GM18517 (cell line): ENCODE data around the gene HBA2.
"Not testable (repeated sequence)": the region's sequence is repeated elsewhere in the genome, so short reads cannot be mapped to it uniquely, and the experiment has no call there.

ENCODE experiments used
- ATAC-seq: cut with Tn5 transposase; IDR thresholded peaks from one replicate; pipeline ENCODE4 v1.9.1; 2021; ENCODE audit warnings: mild to moderate bottlenecking, moderate library complexity; ENCODE audit not compliant: unreplicated experiment

HBA2 gene

GRCh38 chr16:172374-172941 lies at the start of gene HBA2:
Gene HBA2 (plus strand): TSS chr16:172876. CDS start chr16:172913, 37 bp downstream.
- ATAC-seq = not testable (repeated sequence)

GRCh38 chr16:123558-124350 lies 48.9 kb upstream of the HBA2 start:
- ATAC-seq = not testable (repeated sequence)

- no peak for ATAC-seq
Measured at GRCh38 chr16:125011-125410, 47.7 kb upstream of the HBA2 start.

- no peak for ATAC-seq
Measured at GRCh38 chr16:129075-129474, 43.6 kb upstream of the HBA2 start.

- ATAC-seq = no peak
Measured at GRCh38 chr16:130533-131173, 42.0 kb upstream of the HBA2 start.

- ATAC-seq = no peak
Measured at GRCh38 chr16:132120-132519, 40.6 kb upstream of the HBA2 start.

GRCh38 chr16:133716-134115 lies 39.0 kb upstream of the HBA2 start:
- no peak for ATAC-seq

GRCh38 chr16:138049-138417 lies 34.6 kb upstream of the HBA2 start:
- ATAC-seq = no peak

- no peak for ATAC-seq
Measured at GRCh38 chr16:140175-140857, 32.4 kb upstream of the HBA2 start.

- no peak for ATAC-seq
Measured at GRCh38 chr16:142405-142967, 30.2 kb upstream of the HBA2 start.

- ATAC-seq = no peak
Measured at GRCh38 chr16:143047-143446, 29.6 kb upstream of the HBA2 start.

GRCh38 chr16:143456-143855 lies 29.2 kb upstream of the HBA2 start:
- ATAC-seq = no peak

- no peak for ATAC-seq
Measured at GRCh38 chr16:144797-145252, 27.9 kb upstream of the HBA2 start.

GRCh38 chr16:146646-147045 lies 26.0 kb upstream of the HBA2 start:
- ATAC-seq = no peak

- no peak for ATAC-seq
Measured at GRCh38 chr16:149024-149660, 23.5 kb upstream of the HBA2 start.

GRCh38 chr16:152141-153128 lies 20.2 kb upstream of the HBA2 start, which contains the start of gene HBZ:
Gene HBZ (plus strand): TSS chr16:152644. CDS start chr16:152910, 266 bp downstream.
- ATAC-seq = no peak

GRCh38 chr16:153129-153521 lies 19.6 kb upstream of the HBA2 start:
- not testable (repeated sequence) for ATAC-seq

- not testable (repeated sequence) for ATAC-seq
Measured at GRCh38 chr16:153550-154216, 19.0 kb upstream of the HBA2 start.
